Measurements from ENCODE around the gene TAS1R1.
"Not testable (repeated sequence)": the region's sequence is repeated elsewhere in the genome, so short reads cannot be mapped to it uniquely, and the experiment has no call there.

Gene TAS1R1

DNA sequence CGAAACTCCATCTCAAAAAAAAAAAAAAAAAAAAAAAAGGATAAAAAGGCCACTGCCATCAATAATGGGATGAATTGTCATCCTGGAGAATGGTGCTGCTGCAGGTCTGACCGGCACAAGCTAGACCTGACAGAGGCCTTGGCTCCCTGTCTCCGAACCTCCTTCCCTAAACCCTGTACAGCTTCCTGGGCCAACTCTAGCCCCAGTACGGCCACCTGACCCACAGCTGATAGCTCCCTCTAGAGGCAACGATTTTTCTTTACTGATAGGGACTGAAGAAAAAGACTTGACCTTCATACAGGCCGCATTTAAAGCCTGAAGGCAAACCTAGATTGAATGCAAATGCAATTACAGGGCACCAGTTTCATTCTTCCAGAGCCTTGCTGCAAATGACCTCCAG is 31.5 kb upstream of the TAS1R1 start:
- no peak for DNase-seq

DNA sequence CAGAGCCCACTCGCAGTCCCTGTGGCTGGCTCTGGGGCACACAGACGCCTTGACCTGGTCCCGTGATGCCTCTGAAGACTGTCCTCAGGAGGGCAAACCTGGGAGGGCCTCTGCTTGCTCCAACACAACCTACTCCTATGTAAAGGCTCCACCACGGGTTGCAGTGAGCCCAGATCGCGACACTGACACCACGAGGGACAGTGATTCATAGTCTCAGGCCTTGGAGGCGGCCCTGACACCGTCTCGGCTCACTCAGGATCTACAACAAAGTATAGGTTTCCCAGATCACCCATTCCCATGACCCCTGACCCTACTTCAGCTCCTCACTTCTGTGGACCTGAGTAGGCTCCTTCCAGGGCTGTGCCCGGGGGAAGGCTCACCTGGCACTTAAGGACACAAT is 28.8 kb upstream of the TAS1R1 start:
- DNase-seq: no peak

DNA sequence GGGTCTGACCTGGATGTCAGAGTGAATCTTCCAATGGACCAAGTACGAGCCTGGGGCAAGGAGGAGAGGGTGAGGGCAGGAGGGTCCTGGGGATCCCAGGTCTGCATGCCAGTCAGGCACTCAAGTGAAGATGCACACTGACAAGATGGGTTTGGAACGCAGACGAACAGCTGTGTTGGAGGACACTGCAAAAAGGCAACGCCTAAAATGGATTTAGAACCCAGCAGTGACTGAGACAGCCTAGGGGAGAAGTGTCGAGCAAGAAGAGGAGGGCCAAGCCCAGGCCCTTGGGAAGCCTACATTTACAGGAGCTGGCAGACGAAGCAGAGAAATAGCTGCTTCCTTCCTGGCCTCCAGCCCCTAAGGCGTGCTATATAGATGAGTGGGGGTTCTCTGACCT is 26.6 kb upstream of the TAS1R1 start:
- no peak for DNase-seq

DNA sequence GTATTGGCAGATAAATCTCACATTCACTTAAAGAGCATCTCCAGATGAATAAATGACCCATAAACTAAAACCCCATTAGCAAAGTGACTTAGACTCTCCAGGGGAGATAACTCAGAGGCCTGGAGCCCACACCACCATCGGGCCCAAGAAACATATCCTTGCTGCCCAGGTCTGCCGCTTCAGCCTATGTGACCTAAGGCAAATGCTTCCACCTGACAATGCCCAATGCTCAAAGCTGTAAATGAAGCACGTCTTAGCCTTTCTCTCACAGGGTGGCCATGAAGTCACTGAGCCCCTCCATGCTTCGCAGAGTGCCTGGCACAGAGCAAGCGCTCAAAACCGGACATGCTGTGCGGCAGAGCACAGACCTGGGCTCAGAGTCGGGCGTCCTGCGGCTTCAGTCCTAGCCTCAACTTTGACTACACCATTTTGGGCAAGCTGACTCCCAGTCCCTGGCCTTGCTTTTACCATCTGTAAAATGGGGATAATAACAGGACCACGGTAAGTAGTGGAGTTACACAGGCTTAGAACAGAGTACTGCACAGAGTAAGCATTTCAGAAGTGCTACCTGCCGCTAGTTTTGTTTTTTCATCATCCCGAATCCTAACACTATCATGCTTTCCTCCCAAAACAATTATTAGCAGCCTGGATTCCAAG is 24.5 kb upstream of the TAS1R1 start:
- no peak for DNase-seq

DNA sequence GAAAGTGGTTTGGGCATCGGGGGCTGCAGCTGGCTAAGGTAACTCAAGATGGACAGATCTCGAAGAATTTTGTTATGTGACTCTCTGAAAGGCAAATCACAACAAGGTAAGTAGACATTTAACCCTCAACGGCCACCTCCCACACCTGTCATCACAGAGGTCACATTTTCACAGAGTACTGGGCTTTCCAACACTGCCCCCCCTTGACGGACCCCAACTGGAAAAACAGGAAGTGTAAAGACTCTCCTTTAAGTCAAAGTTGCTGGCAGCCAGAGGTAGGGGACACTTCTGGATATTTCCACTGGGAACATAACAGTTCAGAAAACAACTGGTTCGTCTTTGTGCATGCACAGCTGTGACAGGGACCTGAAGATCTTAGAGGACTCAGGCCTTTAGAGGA is 23.1 kb upstream of the TAS1R1 start:
- no peak for DNase-seq

DNA sequence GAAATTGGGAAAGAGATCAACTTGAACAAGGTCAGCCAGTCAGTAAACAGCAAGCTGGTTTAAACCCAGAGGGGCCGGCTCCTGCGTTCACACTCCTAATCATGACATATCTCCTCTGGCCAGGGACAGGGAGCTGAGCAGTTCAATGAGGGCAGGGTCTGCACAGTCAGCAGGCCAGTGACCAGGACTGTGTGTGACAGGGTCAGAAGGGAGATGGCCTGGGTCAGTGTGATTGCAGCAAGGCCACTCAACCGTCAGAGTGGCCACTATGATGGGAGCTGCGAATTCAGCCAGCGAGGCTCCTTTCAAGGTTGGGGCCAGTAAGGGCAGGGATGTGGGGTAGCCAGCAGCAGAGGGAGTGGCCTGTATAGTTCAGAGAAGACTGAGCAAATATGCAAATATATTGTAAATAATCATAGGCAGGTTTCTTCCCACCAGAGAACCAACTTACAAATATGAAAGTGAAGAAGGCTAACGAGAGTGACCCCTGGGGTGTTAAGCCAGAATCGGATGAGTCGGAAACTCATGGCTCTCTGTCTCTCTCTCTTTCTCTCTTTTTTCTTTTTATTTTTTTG is 20.8 kb upstream of the TAS1R1 start:
- no peak for DNase-seq

DNA sequence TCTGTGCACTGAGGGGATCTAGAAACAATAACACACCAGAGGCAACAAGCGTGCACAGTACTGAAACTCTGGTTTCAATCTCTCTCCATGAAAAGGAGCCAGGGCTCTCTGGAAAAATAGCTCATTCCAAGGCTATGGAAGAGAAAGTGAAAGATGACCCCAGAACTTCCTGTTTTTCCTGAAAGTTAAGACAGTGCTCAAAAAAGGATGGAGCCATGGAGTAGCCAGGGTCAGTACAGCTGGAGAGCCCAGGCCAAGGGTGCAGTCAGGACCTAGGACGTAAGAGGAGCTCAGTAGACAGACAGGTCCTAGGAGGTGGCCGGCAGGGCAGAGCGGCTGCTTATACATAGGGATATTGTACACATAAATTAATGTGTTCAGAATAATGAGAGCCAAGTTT is 19.9 kb upstream of the TAS1R1 start:
- DNase-seq: no peak

DNA sequence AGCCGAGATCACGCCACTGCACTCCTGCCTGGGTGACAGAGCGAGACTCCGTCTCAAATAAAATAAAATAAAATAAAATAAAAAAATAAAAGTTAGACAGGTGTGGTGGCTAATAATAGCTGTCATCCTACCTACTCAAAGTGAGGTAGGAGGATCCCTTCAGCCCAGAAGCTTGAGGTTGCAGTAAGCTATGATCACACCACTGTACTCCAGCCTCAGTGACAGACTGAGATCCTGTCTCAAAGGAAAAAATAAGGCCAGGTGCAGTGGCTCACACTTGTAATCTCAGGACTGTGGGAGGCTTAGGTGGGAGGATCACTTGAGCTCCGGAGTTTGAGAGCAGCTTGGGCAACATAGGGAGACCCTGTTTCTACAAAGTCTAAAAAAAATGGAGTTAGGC is 18.8 kb upstream of the TAS1R1 start:
- no peak for DNase-seq

DNA sequence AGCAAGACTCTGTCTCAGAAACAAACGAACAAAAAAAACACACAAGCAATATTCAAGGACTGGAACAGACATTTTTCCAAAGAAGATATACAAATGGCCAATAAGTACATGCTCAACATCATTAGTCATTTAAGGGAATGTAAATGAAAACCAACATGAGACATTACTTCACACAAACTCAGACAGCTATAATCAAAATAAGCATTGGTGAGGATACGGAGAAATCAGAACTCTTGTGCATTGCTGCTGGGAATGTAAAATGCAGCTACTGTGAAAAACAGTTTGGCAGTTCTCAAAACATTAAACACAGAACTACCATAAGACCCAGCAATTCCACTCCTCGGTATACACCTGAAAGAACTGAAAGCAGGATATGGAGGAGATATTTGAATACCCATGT is 16.2 kb upstream of the TAS1R1 start:
- no peak for DNase-seq

DNA sequence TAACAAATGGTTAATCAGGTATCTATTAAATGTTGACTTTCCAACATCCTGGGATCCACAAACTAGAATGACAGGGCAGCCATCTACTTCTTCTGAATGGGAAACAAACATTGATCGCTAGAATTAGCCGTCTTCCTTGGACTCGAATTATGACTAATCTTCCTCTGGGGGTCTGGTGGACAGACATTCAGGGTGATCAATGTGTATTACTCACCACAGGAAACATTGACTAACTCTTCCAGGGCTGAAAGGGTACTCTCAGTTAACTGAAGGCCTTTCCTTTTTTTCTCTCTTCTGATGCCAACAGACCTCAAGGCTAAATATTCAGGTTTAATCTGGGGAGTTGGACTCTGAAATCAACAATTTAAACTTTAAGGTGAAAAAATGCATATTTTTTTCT is 10.3 kb upstream of the TAS1R1 start:
- no peak for DNase-seq

DNA sequence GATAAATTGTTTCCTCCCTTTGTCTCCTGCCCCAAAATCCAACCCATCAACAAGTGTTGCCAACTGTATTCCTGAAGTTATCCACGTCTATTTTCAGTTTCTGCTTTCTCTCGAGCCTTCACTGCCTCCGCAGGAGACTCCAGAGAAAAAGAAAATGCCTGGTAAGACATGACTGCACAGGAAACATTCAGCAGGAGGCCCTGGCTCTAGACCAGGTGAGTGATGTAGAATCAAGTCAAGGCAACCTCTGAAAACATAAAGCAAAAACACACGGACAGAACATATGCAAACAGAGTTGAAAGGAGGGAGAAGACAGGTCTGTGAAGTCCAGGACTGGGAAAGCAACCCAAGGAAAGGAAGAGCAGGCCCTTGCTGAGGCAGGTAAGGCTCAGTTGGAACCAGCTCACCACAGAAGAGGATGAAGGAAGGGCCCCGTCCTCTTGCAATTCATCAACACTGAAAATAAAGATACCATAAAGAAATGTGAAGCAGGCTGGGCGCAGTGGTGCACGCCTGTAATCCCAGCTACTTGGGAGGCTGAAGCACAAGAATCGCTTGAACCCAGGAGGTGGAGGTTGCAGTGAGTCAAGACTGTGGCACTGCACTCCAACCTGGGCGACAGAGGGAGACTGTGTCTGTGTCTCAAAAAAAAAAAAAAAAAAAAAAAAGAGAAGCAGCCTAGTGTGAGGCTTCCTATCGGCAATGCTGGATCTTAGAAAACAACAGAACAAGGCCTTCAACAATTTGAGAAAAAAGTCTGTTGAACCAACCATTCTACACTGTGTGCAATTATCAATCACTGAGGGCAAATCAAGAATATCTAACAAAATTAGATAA is 9.6 kb upstream of the TAS1R1 start:
- no peak for DNase-seq

DNA sequence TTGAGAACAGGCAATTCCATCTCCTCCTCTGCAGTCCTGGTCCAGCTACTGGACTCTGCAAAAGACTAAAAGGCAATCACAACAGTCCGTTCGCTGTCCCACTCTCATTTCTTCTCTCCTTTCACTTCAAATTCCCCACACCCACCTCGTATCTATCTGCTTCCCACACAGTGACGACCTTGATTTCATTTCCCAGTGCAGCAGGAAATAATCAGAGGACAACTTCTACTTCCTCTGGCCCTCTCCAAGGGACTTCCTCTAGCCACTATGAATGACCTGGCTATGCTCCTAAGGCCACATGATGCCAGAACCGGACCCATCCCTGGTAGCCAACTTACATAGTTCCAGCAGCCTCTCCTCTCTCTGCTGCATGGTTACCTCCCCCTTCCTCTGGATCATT is 8.8 kb upstream of the TAS1R1 start:
- DNase-seq: no peak

DNA sequence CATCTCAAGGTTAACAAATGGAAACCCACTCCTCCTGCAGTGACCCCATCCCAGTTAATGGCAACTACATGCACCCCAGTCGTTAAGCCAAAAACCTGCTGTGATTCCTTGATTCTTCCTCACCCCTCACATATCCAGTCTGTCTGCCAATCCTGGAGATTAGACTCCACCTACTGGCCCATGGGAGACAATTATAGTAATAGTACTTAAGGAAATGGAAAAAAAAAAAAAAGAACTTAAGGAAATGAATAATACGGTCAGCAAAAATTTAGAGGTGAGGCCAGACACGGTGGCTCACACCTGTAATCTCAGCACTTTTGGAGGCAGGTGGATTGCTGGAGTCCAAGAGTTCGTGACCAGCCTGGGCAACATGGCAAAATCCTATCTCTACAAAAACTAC is 7.8 kb upstream of the TAS1R1 start:
- no peak for DNase-seq

DNA sequence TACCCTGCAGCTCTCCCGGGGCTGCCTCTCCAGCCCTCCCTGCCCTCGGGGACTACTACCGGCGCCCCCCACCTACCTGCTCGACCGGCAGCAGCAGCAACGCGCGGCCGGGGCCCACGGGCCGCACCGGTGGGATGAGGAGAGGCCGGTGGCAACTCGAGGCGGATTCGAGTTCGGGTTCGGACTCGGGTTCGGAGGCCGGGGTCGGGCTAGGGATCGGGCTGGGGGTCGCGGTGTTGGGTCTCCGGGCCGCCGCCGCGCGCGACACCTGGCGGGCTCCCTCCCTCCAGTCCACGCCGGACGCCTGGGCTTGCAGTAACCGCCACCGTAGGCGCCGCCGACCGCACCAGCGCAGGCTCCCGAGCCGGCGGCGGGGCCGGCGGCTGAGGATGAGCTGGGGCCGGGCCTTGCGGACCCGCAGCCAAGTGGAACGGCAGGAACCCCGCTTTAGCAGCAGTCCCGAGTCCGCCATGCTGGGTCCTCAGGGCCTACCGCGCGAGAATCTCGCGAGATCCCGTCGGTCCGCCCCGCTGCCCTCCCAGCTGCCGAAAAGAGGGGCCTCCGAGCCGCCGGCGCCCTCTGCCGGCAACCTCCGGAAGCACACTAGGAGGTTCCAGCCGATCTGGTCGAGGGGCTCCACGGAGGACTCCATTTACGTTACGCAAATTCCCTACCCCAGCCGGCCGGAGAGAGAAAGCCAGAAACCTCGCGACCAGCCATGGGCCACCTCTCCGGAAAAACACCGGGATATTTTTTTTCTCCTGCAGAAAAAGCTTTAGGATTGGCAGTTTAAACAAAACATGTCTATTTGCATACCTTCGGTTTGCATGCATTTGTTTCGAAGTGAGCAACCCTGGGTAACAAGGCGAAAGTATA is 838 bp upstream of the TAS1R1 start, which contains the start of gene NOL9:
NOL9 (minus strand) TSS at position 483 of the 876 bp plus-strand sequence; CDS start at position 472, 11 bp downstream.
- peak; percentile 96 for DNase-seq

DNA sequence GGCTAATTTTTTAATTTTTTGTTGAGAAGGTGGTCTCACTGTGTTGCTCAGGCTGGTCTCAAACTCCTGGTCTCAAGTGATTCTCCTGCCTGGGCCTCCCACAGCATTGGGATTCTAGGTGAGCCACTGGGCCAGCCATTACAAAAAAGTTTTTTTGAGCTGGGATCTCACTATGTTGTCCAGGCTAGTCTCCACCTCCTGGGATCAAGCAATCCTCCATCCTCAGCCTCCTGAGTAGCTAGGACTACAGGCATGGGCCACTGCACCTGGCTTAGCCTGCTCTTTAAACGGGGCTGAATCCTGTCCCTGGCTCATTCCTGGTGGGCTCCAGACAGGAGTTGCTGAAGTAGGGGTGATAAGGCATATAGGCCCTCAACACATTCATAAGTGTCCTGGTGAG is 2.5 kb downstream of the TAS1R1 start:
- no peak for DNase-seq

DNA sequence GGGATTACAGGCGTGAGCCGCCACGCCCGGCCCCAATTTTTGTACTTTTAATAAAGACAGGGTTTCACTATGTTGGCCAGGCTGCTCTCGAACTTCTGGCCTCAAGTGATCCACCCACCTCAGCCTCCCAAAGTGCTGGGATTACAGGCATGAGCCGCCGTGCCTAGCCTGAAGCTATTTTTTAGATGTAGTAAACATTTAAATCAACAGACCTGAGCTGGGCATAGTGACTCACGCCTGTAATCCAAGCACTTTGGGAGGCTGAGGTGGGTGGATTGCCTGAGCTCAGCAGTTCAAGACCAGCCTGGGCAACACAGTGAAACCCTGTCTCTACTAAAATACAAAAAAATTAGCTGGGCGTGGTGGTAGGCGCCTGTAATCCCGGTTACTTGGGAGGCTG is 4.1 kb downstream of the TAS1R1 start:
- DNase-seq: not testable (repeated sequence)

DNA sequence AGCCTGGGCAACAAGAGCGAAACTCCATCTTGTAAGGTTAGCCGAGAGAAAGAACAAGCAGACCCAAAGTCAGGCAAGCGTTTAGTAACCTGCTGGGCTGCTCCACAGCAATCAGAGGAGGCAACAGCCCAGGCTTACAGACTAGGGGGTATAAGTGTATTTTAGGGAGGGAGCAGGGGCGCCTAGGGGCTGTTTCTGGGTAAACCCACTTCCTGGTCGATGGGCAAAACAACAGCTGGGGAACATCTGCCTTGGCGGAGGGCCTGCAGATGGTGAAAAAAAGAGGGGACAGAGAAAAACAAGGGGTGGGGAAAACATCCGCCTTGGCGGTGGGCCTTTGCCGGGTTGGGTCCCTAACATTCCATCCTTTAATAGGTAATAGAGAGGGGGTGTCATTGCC is 5.2 kb downstream of the TAS1R1 start:
- no peak for DNase-seq

DNA sequence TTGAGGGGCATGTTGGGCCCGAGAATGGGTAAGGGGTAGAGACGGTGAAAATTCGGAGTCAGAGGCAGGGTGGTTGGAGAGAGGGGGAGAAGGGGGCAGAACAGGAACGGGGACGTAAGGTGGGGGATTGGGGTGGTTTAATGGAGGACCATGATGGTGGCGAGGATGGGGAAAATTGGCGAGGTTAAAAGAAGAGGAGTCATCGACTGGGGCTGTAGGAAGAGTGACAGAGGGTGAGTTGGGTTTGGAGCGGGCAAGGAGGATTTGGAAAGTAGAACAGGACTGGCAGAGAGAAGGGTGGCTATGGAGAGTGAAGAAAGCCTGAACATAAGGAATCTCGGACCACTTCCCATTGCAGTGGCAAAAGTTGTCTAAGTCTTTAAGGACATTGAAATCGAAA is 13.9 kb downstream of the TAS1R1 start:
- no peak for DNase-seq

DNA sequence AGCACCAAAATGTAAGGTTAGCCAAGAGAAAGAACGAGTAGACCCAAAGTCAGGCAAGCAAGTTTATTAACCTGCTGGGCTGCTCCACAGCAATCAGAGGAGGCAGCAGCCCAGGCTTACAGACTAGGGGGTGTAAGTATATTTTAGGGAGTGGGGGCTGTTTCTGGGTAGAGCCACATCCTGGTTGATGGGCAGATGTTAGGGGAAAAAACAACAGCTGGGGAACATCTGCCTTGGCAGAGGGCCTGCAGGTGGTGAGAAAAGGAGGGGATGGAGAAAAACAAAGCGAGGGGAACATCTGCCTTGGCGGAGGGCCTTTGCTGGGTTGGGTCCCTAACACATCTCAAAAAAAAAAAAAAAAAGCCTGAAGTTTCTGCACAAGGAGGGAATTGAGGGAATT is 15.0 kb downstream of the TAS1R1 start:
- no peak for DNase-seq

DNA sequence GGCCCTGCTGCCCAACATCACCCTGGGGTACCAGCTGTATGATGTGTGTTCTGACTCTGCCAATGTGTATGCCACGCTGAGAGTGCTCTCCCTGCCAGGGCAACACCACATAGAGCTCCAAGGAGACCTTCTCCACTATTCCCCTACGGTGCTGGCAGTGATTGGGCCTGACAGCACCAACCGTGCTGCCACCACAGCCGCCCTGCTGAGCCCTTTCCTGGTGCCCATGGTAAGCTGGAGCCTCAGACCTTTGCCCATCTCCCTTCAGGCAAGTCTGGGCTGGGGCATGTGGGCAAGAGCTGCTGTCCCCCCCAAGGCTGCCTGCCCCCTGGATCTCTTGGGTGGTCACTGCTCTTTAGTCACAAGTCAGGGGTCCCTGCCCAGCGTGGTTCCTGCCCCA is 15.9 kb downstream of the TAS1R1 start:
- no peak for DNase-seq

DNA sequence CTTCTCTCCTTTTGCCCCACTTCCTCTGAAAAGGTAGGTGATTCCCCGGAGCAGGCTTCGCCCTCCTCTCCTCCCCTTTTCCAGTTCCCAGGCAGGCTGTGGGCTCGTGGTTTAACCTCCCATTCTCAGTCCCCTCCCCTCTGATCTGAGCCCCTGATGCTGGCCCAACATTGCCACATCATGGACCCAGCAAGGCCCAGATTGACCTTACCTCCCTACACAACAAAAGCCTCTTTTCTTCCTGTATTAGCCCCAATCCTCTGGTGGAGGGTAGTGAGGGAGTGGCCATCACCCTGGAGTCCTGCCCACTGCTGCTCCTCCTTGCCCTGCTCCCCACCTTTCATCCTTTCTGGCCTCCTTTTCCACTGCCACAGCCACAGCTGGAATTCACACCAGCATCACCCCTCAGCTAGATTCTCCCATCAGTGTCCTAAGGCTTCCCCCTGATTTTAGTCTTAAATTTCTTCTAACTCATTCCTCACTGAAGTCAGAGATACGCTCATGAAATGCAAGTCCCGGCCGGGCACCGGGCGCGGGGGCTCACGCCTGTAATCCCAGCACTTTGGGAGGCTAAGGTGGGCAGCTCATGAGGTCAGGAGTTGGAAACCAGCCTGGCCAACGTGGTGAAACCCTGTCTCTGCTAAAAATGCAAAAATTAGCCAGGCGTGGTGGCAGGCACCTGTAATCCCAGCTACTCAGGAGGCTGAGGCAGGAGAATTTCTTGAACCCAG is 17.7 kb downstream of the TAS1R1 start:
- no peak for DNase-seq

DNA sequence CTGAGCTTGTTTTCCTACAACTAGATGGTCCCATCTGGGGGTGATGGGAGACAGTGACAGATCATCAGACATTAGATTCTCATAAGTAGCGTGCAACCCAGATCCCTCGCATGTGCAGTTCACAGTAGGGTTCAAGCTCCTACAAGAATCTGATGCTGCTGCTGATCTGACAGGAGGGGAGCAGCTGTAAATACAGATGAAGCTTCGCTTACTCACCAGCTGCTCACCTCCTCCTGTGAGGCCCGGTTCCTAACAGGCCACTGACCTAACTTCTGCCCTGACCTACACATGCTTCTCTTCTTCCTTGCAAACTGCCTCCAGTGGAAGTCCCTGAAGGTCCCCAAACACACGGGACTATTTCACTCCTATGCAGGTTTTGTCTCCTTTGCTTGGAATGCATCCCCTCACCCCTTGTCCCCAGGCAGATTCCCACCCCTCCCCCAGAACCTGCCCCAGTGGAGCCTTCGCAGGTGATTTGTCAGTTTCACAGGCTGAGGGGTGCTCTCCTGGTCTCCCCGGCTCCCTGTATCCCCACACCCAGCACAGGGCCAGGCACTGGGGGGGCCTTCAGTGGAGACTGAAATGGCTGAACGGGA is 19.0 kb downstream of the TAS1R1 start:
- no peak for DNase-seq

Data from activated CD4-positive, CD25-positive, alpha-beta regulatory T cell treated with anti-CD3 and anti-CD28 coated beads, Interleukin-2, amount 50 U/mL, for 72 hours (primary cell).